GM12801 (cell line): ENCODE data around the gene KIAA1958.

Experiments used
- TF ChIP-seq, protein P1 (sequence below): IDR thresholded peaks from one replicate; pipeline ENCODE4 v1.5.1; 2011; ENCODE audit warnings: control low read depth; ENCODE audit not compliant: insufficient read length; ENCODE audit errors: extremely low read depth

The KIAA1958 gene

DNA sequence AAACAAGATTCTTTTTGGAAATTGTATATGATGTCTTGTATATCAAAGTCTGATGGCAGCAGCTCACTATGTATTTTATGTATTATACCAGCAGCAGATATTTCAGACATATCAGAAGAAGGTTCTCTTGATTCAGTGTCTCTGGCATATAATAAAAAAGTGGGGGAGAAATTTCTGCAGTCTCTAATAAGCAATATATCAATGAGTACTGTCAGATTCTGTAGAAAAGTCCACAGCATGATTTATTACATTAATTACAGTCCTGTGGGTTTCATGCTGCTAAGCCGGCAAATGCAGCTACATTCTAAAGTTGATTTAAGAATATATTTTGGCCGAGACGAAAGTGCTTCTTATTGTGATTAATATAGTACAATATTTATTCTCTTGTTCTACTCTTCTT, 113.1 kb downstream of the KIAA1958 start:
- TF ChIP-seq, protein P1, sequence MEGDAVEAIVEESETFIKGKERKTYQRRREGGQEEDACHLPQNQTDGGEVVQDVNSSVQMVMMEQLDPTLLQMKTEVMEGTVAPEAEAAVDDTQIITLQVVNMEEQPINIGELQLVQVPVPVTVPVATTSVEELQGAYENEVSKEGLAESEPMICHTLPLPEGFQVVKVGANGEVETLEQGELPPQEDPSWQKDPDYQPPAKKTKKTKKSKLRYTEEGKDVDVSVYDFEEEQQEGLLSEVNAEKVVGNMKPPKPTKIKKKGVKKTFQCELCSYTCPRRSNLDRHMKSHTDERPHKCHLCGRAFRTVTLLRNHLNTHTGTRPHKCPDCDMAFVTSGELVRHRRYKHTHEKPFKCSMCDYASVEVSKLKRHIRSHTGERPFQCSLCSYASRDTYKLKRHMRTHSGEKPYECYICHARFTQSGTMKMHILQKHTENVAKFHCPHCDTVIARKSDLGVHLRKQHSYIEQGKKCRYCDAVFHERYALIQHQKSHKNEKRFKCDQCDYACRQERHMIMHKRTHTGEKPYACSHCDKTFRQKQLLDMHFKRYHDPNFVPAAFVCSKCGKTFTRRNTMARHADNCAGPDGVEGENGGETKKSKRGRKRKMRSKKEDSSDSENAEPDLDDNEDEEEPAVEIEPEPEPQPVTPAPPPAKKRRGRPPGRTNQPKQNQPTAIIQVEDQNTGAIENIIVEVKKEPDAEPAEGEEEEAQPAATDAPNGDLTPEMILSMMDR = no peak

GRCh38 chr9:112601636-112602035, 115.0 kb downstream of the KIAA1958 start:
- TF ChIP-seq, protein P1 = no peak

DNA sequence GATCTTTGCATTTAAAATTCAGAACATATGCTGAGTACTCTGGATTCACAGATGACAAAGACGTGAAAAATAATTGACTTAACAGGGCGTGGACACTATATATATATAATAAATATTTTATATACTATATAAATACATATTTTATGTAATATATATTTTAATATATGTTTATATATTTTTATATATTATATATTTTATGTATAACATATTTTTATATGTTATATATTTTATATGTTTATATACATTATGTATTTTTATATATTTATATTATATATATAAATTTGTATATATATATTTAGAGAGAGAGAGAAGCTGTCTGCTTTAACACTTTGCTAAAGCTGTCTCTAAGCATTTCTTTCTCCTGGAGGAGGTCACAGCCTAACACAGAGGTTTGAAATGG, 118.2 kb downstream of the KIAA1958 start:
- TF ChIP-seq, protein P1 = no peak

GRCh38 chr9:112605518-112605917, 118.9 kb downstream of the KIAA1958 start:
- TF ChIP-seq, protein P1 = no peak

- TF ChIP-seq, protein P1 = no peak
Measured at GRCh38 chr9:112605963-112606699, 119.5 kb downstream of the KIAA1958 start.

GRCh38 chr9:112608851-112609250, 122.2 kb downstream of the KIAA1958 start:
- TF ChIP-seq, protein P1 = no peak

- TF ChIP-seq, protein P1 = no peak
Measured at GRCh38 chr9:112615584-112616266, 129.1 kb downstream of the KIAA1958 start.
